Hematopoietic multipotent progenitor cell treated with erythropoietin and hydrocortisone succinate and interleukin-3 and kit ligand, for 15 days (in vitro differentiated cells): Measurements from ENCODE around the gene MUC4.

Experiments used
- DNase-seq: peaks from one replicate; pipeline ENCODE4 v3.0.0-alpha.2; 2015; ENCODE audit warnings: low spot score

Gene MUC4

GRCh38 chr3:195697582-195698324 is 114.0 kb downstream of the MUC4 start:
- DNase-seq: peak; percentile 44
